GM21526 (cell line): ENCODE data around the gene PCDHB10.

Source experiments
- ATAC-seq: cut with Tn5 transposase; IDR thresholded peaks from one replicate; pipeline ENCODE4 v1.9.1; 2021; ENCODE audit warnings: moderate library complexity; ENCODE audit not compliant: unreplicated experiment, low FRiP score

Gene PCDHB10

DNA sequence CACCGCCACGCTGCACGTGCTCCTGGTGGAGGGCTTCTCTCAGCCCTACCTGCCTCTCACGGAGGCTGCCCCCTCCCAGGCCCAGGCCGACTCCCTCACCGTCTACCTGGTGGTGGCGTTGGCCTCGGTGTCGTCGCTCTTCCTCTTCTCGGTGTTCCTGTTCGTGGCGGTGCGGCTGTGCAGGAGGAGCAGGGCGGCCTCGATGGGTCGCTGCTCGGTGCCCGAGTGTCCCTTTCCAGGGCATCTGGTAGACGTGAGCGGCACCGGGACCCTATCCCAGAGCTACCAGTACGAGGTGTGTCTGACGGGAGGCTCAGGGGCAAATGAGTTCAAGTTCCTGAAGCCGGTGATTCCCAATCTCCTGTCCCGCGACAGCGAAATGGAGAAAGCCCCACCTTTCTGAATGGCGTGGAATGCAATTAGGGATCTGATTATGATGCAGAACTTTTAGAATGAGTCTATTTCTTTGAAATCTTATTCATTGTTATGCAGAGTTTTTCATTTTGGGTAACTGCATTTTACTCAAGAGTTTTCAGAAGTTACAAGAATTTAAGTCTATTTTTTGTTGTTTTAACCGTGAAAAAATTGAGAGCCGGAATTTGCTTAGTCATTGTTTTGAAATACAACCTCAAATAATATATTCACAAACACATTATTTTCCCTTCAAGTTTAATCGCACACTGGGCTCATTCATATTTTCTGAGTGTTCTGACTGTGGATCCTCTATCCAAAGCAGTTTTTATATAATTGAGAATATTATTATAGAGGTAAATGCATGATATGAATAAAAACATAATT, 44.6 kb downstream of the PCDHB10 start:
- ATAC-seq: no peak

DNA sequence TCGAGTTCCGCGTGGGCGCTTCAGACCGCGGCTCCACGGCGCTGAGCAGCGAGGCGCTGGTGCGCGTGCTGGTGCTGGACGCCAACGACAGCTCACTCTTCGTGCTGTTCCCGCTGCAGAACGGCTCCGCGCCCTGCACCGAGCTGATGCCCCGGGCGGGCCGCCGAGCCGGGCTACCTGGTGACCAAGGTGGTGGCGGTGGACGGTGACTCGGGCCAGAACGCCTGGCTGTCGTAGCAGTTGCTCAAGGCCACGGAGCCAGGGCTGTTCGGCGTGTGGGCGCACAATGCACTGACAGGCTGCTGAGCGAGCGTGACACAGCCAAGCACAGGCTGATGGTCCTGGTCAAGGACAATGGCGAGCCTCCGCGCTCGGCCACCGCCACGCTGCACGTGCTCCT, 49.3 kb downstream of the PCDHB10 start:
- no peak for ATAC-seq
